Trophoblast cell (in vitro differentiated cells and primary cell): ENCODE results near the gene RANGRF.

Experiments
- DNase-seq, 2 donors: peaks; one replicate each; pipeline ENCODE4 v3.0.0-alpha.2; 2016
- H2AFZ ChIP-seq: 2 replicates; pipeline ENCODE4 v1.6.1; 2013; ENCODE audit warnings: low read length, moderate library complexity, mild to moderate bottlenecking; ENCODE audit not compliant: insufficient read depth, poor library complexity
- H2AK5ac ChIP-seq: 2 replicates; pipeline ENCODE4 v1.6.1; 2013; ENCODE audit warnings: mild to moderate bottlenecking, low read length
- H2BK120ac ChIP-seq: 2 replicates; pipeline ENCODE4 v1.6.1; 2013; ENCODE audit warnings: low read length, mild to moderate bottlenecking, moderate library complexity; ENCODE audit not compliant: insufficient read depth, poor library complexity
- H2BK12ac ChIP-seq: 2 replicates; pipeline ENCODE4 v1.6.1; 2013; ENCODE audit warnings: mild to moderate bottlenecking, low read length, moderate library complexity
- H2BK5ac ChIP-seq: 2 replicates; pipeline ENCODE4 v1.6.1; 2013; ENCODE audit warnings: low read length, low read depth, moderate library complexity, mild to moderate bottlenecking; ENCODE audit not compliant: poor library complexity
- H3K14ac ChIP-seq: 2 replicates; pipeline ENCODE4 v1.6.1; 2013; ENCODE audit warnings: mild to moderate bottlenecking, low read length
- H3K18ac ChIP-seq: 2 replicates; pipeline ENCODE4 v1.6.1; 2013; ENCODE audit warnings: mild to moderate bottlenecking, low read length
- H3K23ac ChIP-seq: 2 replicates; pipeline ENCODE4 v1.6.1; 2013; ENCODE audit warnings: low read length
- H3K27ac ChIP-seq: 2 replicates; pipeline ENCODE4 v1.5.1; 2013; ENCODE audit warnings: low read depth, mild to moderate bottlenecking, inconsistent platforms, low read length, moderate library complexity
- H3K27me3 ChIP-seq: 2 replicates; pipeline ENCODE4 v1.6.1; 2013; ENCODE audit warnings: inconsistent platforms, mild to moderate bottlenecking, low read length, moderate library complexity; ENCODE audit not compliant: insufficient read depth
- H3K36me3 ChIP-seq, 2 experiments: 1 replicate in 1 of 2; 2 replicates in 1 of 2; pipeline ENCODE4 v1.6.1; 2013; ENCODE audit warnings: low read length in 2 of 2, mild to moderate bottlenecking in 2 of 2, moderate library complexity in 1 of 2; ENCODE audit not compliant: insufficient read depth in 2 of 2, control insufficient read depth in 1 of 2
- H3K4ac ChIP-seq: 2 replicates; pipeline ENCODE4 v1.6.1; 2013; ENCODE audit warnings: low read depth, mild to moderate bottlenecking, low read length, moderate library complexity
- H3K4me1 ChIP-seq, 2 experiments: 1 replicate in 1 of 2; 2 replicates in 1 of 2; pipeline ENCODE4 v1.6.1; 2013; ENCODE audit warnings: low read length in 2 of 2, mild to moderate bottlenecking in 2 of 2, moderate library complexity in 1 of 2; ENCODE audit not compliant: insufficient read depth in 2 of 2, control insufficient read depth in 1 of 2
- H3K4me2 ChIP-seq: 2 replicates; pipeline ENCODE4 v1.6.1; 2013; ENCODE audit warnings: inconsistent platforms, mild to moderate bottlenecking, low read length, moderate library complexity
- H3K4me3 ChIP-seq: 2 replicates; pipeline ENCODE4 v1.5.1; 2013; ENCODE audit warnings: mild to moderate bottlenecking, low read depth, low read length, inconsistent platforms
- H3K79me1 ChIP-seq: one replicate; pipeline ENCODE4 v1.6.1; 2013; ENCODE audit warnings: low read length
- H3K79me2 ChIP-seq: 2 replicates; pipeline ENCODE4 v1.6.1; 2013; ENCODE audit warnings: low read length, mild to moderate bottlenecking; ENCODE audit not compliant: control insufficient read depth, insufficient read depth, poor library complexity
- H3K9ac ChIP-seq: 2 replicates; pipeline ENCODE4 v1.6.1; 2013; ENCODE audit warnings: mild to moderate bottlenecking, low read length
- H3K9me3 ChIP-seq: 2 replicates; pipeline ENCODE4 v1.6.1; 2013; ENCODE audit warnings: low read depth, mild to moderate bottlenecking, control low read depth, inconsistent platforms, low read length; ENCODE audit not compliant: insufficient read depth
- H4K12ac ChIP-seq: 2 replicates; pipeline ENCODE4 v1.6.1; 2013; ENCODE audit warnings: low read depth, mild to moderate bottlenecking, low read length, moderate library complexity
- H4K8ac ChIP-seq: 2 replicates; pipeline ENCODE4 v1.6.1; 2013; ENCODE audit warnings: low read depth, mild to moderate bottlenecking, low read length, moderate library complexity
- H4K91ac ChIP-seq: one replicate; pipeline ENCODE4 v1.6.1; 2013; ENCODE audit warnings: low read depth, mild to moderate bottlenecking, low read length, moderate library complexity
- WGBS: extraction: QIAGEN DNeasy Blood & Tissue Kit; methylation state at CpG from one replicate; pipeline ENCODE4 v1.1.7; 2013; ENCODE audit warnings: missing lambda C conversion rate; ENCODE audit not compliant: insufficient read length, insufficient coverage; ENCODE audit errors: extremely low coverage; 5-methylcytosine and 5-hydroxymethylcytosine counted together

The RANGRF gene

GRCh38 chr17:8284126-8284525 lies 4.3 kb upstream of the RANGRF start:
- no CpG with 5 or more reads among the region's 4 CpGs for WGBS
- Histone ChIP-seq H3K4me1 (peaks cover 4% of the 10 kb centered on the region in 2 experiments), H3K27me3 (no peaks in the 10 kb centered on the region), H3K4ac (no peak overlapping the region), H3K27ac (no peak overlapping the region), H2BK5ac (no peak overlapping the region), H3K18ac (no peak overlapping the region), H4K12ac (no peak overlapping the region), H3K9me3 (peaks cover 4% of the 10 kb centered on the region), H3K79me1 (peaks cover 8% of the 10 kb centered on the region), H3K9ac (no peak overlapping the region), H2AK5ac (no peak overlapping the region), H3K14ac (no peak overlapping the region), H2AFZ (no peak overlapping the region), H2BK120ac (no peak overlapping the region), H4K8ac (no peak overlapping the region), H3K79me2 (peaks cover 5% of the 10 kb centered on the region), H3K36me3 (no peaks in the 10 kb centered on the region), H2BK12ac (no peak overlapping the region), H3K4me3 (no peak overlapping the region), H3K4me2 (no peak overlapping the region), H4K91ac (no peak overlapping the region), H3K23ac (no peak overlapping the region)
- DNase-seq = no peak

- Histone ChIP-seq H2AK5ac (no peak overlapping the region), H3K27me3 (no peaks in the 10 kb centered on the region), H3K4me3 (no peak overlapping the region), H4K8ac (no peak overlapping the region), H3K4me1 (peaks cover 7 to 8% of the 10 kb centered on the region in 2 experiments), H4K91ac (no peak overlapping the region), H3K9ac (no peak overlapping the region), H3K18ac (no peak overlapping the region), H3K36me3 (no peaks in the 10 kb centered on the region), H3K79me1 (peaks cover 8% of the 10 kb centered on the region), H3K23ac (no peak overlapping the region), H3K79me2 (peaks cover 5% of the 10 kb centered on the region), H2BK12ac (no peak overlapping the region), H3K27ac (no peak overlapping the region), H3K14ac (no peak overlapping the region), H2BK5ac (no peak overlapping the region), H2AFZ (no peak overlapping the region), H2BK120ac (no peak overlapping the region), H3K4ac (no peak overlapping the region), H4K12ac (no peak overlapping the region), H3K9me3 (peaks cover 6% of the 10 kb centered on the region), H3K4me2 (no peak overlapping the region)
- no CpG with 5 or more reads among the region's 10 CpGs for WGBS
- no peak for DNase-seq
Measured at GRCh38 chr17:8285270-8286181, 2.9 kb upstream of the RANGRF start.

- Histone ChIP-seq H4K8ac (peak overlapping the region; percentile 93), H2BK12ac (no peak overlapping the region), H3K23ac (no peak overlapping the region), H3K36me3 (no peaks in the 10 kb centered on the region), H3K4me1 (peaks cover 7 to 8% of the 10 kb centered on the region in 2 experiments), H4K91ac (peak overlapping the region; percentile 74), H3K79me1 (peaks cover 8% of the 10 kb centered on the region), H3K4me2 (peak overlapping the region; percentile 86), H4K12ac (peak overlapping the region; percentile 94), H3K27me3 (no peaks in the 10 kb centered on the region), H3K18ac (peak overlapping the region; percentile 92), H3K79me2 (peaks cover 5% of the 10 kb centered on the region), H3K4me3 (peak overlapping the region; percentile 75), H3K27ac (no peak overlapping the region), H2AFZ (peak overlapping the region; percentile 85), H3K14ac (peak overlapping the region; percentile 80), H2BK5ac (no peak overlapping the region), H2BK120ac (no peak overlapping the region), H3K9ac (peak overlapping the region; percentile 10), H3K4ac (peak overlapping the region; percentile 44), H2AK5ac (peak overlapping the region; percentile 49), H3K9me3 (peaks cover 6% of the 10 kb centered on the region)
- no peak for DNase-seq
- WGBS = no CpG with 5 or more reads among the region's 19 CpGs
Measured at GRCh38 chr17:8287651-8288335, 677 bp upstream of the RANGRF start.

GRCh38 chr17:8289103-8289397 lies 580 bp downstream of the RANGRF start:
- Histone ChIP-seq H4K91ac (no peak overlapping the region), H4K8ac (peak overlapping the region; percentile 76), H3K4me3 (peak overlapping the region; percentile 75), H2AK5ac (no peak overlapping the region), H3K23ac (no peak overlapping the region), H2BK5ac (no peak overlapping the region), H3K9ac (no peak overlapping the region), H3K79me1 (peaks cover 8% of the 10 kb centered on the region), H3K27ac (no peak overlapping the region), H4K12ac (no peak overlapping the region), H3K4ac (no peak overlapping the region), H3K4me1 (peaks cover 8% of the 10 kb centered on the region in 2 experiments), H3K18ac (no peak overlapping the region), H3K14ac (no peak overlapping the region), H3K27me3 (no peaks in the 10 kb centered on the region), H3K36me3 (no peaks in the 10 kb centered on the region), H2BK120ac (no peak overlapping the region), H3K4me2 (peak overlapping the region; percentile 86), H2BK12ac (no peak overlapping the region), H2AFZ (peak overlapping the region; percentile 42), H3K79me2 (peaks cover 5% of the 10 kb centered on the region), H3K9me3 (peaks cover 6% of the 10 kb centered on the region)
- no peak for DNase-seq
- WGBS = no CpG with 5 or more reads among the region's 17 CpGs
